ENCODE measurements around the gene ETFA. TPM values are rescaled to one million over a fixed set of nuclear protein-coding genes. Genes with fewer than 3 reads are reported as not detected.
A peak's percentile ranks its signal among the peaks of the same experiment; 100 is the strongest.

The ETFA gene
- total RNA-seq, 4 donors from 2014 or later, result 56.6 to 125 (median 83.1) TPM

DNA sequence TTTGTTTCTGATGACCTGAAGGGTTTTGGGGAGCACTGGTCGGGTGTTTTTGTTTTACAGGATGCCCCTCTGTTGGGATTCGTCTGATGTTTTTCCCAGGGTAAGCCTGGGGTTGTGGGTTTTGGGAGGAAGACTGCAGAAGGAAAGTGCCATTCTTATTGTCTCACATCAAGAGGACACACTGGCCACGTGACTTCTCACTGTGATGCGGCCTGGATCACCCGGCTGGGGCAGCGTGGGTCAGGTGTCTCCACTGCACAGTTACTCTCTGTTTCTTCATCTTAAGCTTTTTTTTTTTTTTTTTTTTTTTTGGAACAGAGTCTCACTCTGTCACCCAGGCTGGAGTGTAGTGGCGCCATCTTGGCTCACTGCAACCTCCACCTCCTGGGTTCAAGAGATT lies 130.9 kb downstream of the ETFA start:
- WGBS, 2 donors, result 94 to 97% methylated on average over 3 to 6 of the region's 7 CpGs
- TF ChIP-seq, protein P1, sequence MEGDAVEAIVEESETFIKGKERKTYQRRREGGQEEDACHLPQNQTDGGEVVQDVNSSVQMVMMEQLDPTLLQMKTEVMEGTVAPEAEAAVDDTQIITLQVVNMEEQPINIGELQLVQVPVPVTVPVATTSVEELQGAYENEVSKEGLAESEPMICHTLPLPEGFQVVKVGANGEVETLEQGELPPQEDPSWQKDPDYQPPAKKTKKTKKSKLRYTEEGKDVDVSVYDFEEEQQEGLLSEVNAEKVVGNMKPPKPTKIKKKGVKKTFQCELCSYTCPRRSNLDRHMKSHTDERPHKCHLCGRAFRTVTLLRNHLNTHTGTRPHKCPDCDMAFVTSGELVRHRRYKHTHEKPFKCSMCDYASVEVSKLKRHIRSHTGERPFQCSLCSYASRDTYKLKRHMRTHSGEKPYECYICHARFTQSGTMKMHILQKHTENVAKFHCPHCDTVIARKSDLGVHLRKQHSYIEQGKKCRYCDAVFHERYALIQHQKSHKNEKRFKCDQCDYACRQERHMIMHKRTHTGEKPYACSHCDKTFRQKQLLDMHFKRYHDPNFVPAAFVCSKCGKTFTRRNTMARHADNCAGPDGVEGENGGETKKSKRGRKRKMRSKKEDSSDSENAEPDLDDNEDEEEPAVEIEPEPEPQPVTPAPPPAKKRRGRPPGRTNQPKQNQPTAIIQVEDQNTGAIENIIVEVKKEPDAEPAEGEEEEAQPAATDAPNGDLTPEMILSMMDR (IDR thresholded peaks at IDR 0.05), result no peak
- TF ChIP-seq POLR2A (IDR thresholded peaks at IDR 0.05), result no peak
- no peaks in the 10 kb centered on the region for H3K9me3 ChIP-seq
- intact Hi-C loops (cut with DNase I), result no loop called here
- no peak for DNase-seq
- H3K36me3 ChIP-seq, result no peaks in the 10 kb centered on the region
- H3K4me1 ChIP-seq, result peaks cover 7 to 17% (median 13%) of the 10 kb centered on the region in 3 donors
- peaks cover 0 to 46% (median 0%) of the 10 kb centered on the region in 4 donors for H3K27me3 ChIP-seq
- no peak overlapping the region for H3K4me3 ChIP-seq
- no peak overlapping the region for H3K27ac ChIP-seq

DNA sequence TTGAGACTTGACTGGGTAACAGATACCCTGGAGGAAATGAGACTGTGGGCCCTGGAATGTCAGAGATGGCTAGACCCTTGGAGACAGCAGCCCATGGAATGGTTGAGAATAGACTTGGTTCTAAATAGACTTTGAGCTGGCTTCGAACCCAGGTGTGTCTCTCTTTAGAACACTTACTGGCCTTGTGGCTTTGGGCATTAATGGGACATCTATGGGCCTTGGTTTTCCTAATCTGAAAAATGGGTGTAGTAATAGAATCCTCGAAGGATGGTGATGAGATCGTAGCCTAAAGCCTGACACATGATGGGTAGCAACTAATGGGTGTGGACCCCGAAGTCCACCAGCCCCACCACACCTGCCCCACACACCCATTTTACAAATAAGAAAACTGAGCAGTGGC lies 132.2 kb downstream of the ETFA start:
- WGBS, 2 donors, result 82 to 85% methylated on average over 4 of the region's 4 CpGs
- TF ChIP-seq POLR2A (IDR thresholded peaks at IDR 0.05), result no peak
- TF ChIP-seq, protein P1 (IDR thresholded peaks at IDR 0.05), result no peak
- H3K27ac ChIP-seq, result no peak overlapping the region

DNA sequence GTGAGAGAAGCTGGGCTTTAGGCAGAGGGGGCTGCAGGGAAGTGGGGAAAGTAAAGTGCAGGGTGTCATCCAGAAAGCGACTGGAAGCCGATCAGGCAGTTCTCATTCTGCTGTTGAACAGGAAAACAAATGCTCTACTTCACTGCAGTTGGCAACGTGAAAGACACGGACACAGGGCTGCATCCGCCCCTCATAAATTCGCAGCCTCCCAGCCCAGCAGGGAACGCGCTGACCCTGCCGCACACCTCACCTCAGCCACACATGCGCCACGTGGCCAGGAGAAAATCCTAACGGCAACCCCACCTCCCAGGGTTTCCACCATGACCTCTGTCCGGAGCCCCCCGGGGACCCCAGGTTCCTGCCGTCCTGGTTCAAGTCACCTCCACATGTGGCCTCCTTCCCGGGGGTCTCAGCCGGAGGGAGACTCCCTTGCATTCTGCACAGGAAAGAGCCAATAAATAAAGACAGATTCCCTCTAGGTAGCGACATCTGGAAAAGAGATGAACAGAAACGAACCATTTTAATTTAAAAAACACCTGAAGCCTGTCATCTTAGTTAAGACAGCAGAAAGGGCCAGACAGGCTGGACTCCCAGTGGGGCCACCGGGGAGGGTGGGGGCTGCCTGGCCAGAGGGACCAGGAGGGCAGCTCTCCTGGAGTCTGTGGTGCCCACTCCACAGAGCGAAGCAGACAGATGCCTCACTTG lies 132.8 kb downstream of the ETFA start:
- Histone ChIP-seq H3K4me1 (peaks cover 7 to 17% (median 13%) of the 10 kb centered on the region in 3 donors), H3K4me3 (no peak overlapping the region), H3K36me3 (no peaks in the 10 kb centered on the region), H3K27me3 (peaks cover 0 to 39% (median 0%) of the 10 kb centered on the region in 4 donors), H3K27ac (peak overlapping the region in 2 of 4 donors; percentile 1 to 32), H3K9me3 (no peaks in the 10 kb centered on the region)
- DNase-seq, result no peak
- no peak for TF ChIP-seq POLR2A (IDR thresholded peaks at IDR 0.05)
- TF ChIP-seq, protein P1 (IDR thresholded peaks at IDR 0.05), result no peak
- WGBS, 2 donors, result 42 to 46% methylated on average over 15 to 17 of the region's 21 CpGs
- intact Hi-C loops (cut with DNase I), result no loop called here

More for the DNA sequence above, 132.2 kb downstream of the ETFA start:
- Histone ChIP-seq H3K4me3 (no peak overlapping the region), H3K9me3 (no peaks in the 10 kb centered on the region), H3K27me3 (peaks cover 0 to 39% (median 0%) of the 10 kb centered on the region in 4 donors), H3K4me1 (peaks cover 7 to 17% (median 13%) of the 10 kb centered on the region in 3 donors), H3K36me3 (no peaks in the 10 kb centered on the region)
- intact Hi-C loops (cut with DNase I), result no loop called here
- no peak for DNase-seq

DNA sequence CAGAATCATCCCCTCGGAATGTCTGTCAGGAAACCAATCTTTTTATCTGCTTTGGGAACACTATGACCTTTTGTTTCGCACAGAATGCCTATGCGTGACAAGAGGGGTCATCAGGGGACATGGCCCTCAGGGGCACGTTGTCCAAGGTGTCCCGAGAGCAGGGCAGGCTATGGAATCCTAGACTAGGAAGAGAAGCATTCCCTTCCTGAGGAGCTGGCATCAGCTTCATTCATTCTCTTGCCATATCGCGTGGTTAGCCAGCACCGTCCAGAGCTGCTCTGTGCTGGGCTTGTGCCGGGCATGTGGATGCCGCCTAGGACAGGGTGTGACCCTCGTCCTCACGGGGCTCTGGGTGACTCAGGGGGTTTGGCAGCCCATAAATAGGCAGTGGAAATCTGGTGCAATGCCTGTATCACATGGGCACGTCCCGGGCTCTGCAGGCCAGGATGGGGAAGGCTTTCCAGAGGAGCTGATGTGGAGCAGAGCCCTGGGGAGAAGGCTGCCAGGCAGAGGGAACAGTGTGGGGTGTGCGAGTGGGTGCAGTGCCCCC lies 133.7 kb downstream of the ETFA start:
- no peak for TF ChIP-seq POLR2A (IDR thresholded peaks at IDR 0.05)
- TF ChIP-seq, protein P1 (IDR thresholded peaks at IDR 0.05), result no peak
- no peak for DNase-seq
- H3K4me1 ChIP-seq, result peaks cover 7 to 17% (median 13%) of the 10 kb centered on the region in 3 donors
- peak overlapping the region in 2 of 4 donors; percentile 1 to 32 for H3K27ac ChIP-seq
- intact Hi-C loops (cut with DNase I), result no loop called here
- H3K27me3 ChIP-seq, result peaks cover 0 to 39% (median 0%) of the 10 kb centered on the region in 4 donors
- H3K36me3 ChIP-seq, result no peaks in the 10 kb centered on the region
- 39 to 52% methylated on average over 2 to 12 of the region's 15 CpGs for WGBS, 2 donors
- no peaks in the 10 kb centered on the region for H3K9me3 ChIP-seq
- no peak overlapping the region for H3K4me3 ChIP-seq

DNA sequence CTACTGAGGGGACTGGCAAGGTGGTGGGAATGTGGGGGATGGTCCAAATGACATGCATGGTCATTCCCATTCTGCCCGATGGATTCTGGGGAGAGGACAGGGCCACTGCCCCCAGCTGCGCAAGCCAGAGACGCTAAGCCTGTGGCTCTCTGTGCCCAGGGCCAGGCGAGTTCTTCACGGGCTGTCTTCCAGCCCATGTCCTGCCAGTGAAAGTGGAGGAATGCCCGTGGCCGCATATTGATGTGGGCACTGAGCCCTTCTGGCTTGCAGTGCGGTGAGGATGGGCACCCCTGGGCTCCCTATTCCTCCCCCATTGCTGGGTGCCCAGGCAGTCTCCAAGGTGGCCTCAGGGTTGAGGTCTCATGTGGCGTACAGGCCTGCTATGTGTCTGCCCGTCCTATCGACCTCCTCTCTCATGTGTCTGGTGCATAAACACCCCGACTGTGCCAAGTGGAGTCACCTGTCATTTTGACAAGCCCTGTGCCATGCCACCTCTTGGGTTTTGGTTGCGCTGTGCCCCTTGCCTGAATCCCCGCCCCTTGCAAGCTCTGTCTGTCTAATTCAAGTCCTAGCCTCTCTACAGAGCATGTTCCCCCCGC lies 134.7 kb downstream of the ETFA start:
- no peaks in the 10 kb centered on the region for H3K9me3 ChIP-seq
- TF ChIP-seq, protein P1 (IDR thresholded peaks at IDR 0.05), result no peak
- no peak for TF ChIP-seq POLR2A (IDR thresholded peaks at IDR 0.05)
- DNase-seq, result no peak
- intact Hi-C loops (cut with DNase I), result no loop called here
- no peak overlapping the region for H3K27ac ChIP-seq
- H3K4me3 ChIP-seq, result no peak overlapping the region
- H3K4me1 ChIP-seq, result peaks cover 7 to 17% (median 13%) of the 10 kb centered on the region in 3 donors
- WGBS, 2 donors, result 88 to 100% methylated on average over 2 to 9 of the region's 15 CpGs
- peaks cover 0 to 39% (median 0%) of the 10 kb centered on the region in 4 donors for H3K27me3 ChIP-seq
- H3K36me3 ChIP-seq, result no peaks in the 10 kb centered on the region

All from esophagus squamous epithelium (tissue), 5 donors.